Lower lobe of right lung (tissue), 2 donors: Measurements from ENCODE around the gene TRANK1. TPM values are rescaled to one million over a fixed set of nuclear protein-coding genes. Genes with fewer than 3 reads are reported as not detected.

Source experiments
- ATAC-seq, 2 donors: fragments of 200-7000 bp; cut with Tn5 transposase; one replicate each; pipeline ENCODE4 v1.9.1; 2020 to 2022; ENCODE audit warnings: mild to moderate bottlenecking in 2 of 2, moderate library complexity in 2 of 2
- DNase-seq: peaks from one replicate; pipeline ENCODE4 v3.0.0-alpha.2; 2020
- H3K27ac ChIP-seq: fragments of 200-600 bp; one replicate; pipeline ENCODE4 v1.8.0; 2022
- H3K27me3 ChIP-seq: fragments of 200-600 bp; one replicate; pipeline ENCODE4 v1.8.0; 2022; ENCODE audit warnings: low read depth
- H3K36me3 ChIP-seq: fragments of 200-600 bp; one replicate; pipeline ENCODE4 v1.8.0; 2022; ENCODE audit warnings: mild to moderate bottlenecking
- H3K4me1 ChIP-seq: fragments of 200-600 bp; one replicate; pipeline ENCODE4 v1.8.0; 2022
- H3K4me3 ChIP-seq: fragments of 200-600 bp; one replicate; pipeline ENCODE4 v1.8.0; 2022; ENCODE audit warnings: mild to moderate bottlenecking
- H3K9me3 ChIP-seq: fragments of 200-600 bp; one replicate; pipeline ENCODE4 v1.8.0; 2022
- CTCF ChIP-seq: fragments of 200-600 bp; IDR thresholded peaks from one replicate; pipeline ENCODE4 v1.8.0; 2022; ENCODE audit warnings: antibody characterized with exemption, mild to moderate bottlenecking
- intact Hi-C: fragments of 100-400 bp; cut with DNase I; formaldehyde crosslinking; loops from one replicate; pipeline ENCODE4 v1.11.0; 2022
- long read RNA-seq: library from polyadenylated mRNA; unstranded; transcript quantifications from one replicate; pipeline ENCODE4 v2.0.0, GENCODE V29; 2021
- total RNA-seq: library from RNA; stranded (reverse); fragmentation: NEBNext Ultra II Directional; extraction: Animal tissue kit (Norgen Biotek cat#: 25700); gene quantifications from one replicate; pipeline ENCODE4 v1.2.1, GENCODE V29; 2021
- donor health status: DM: no; HTN: yes; CAD: no; lungs with severe emphysema.

Gene TRANK1
- 36.9 TPM for total RNA-seq
- long read RNA-seq, full-length matches to known transcripts, result 1 of 37 reads
- long read RNA-seq, partial matches to known transcripts, result 22 of 37 reads
- long read RNA-seq, other reads (novel, unspliced or antisense), result 14 of 37 reads

- intact Hi-C loops, result no loop called here
- H3K4me1 ChIP-seq, result peaks cover 33% of the 10 kb centered on the region
- DNase-seq (peak; percentile 84), ATAC-seq (peak; percentile 82 to 88)
- TF ChIP-seq CTCF, result no peak
- peak within 1 kb of the TSS; percentile 87 for H3K4me3 ChIP-seq
- no peaks in the 10 kb centered on the region for H3K27me3 ChIP-seq
- H3K27ac ChIP-seq, result peak within 1 kb of the TSS; percentile 86
- peaks cover 11% of the 10 kb centered on the region for H3K9me3 ChIP-seq
- no peaks in the 10 kb centered on the region for H3K36me3 ChIP-seq
Observed at GRCh38 chr3:36944641-36945270, at the start of gene TRANK1. Gene TRANK1, minus strand, starts transcription at chr3:36945054. Its CDS starts 245 bp downstream, at chr3:36944809.

GRCh38 chr3:36993326-36994283, 48.8 kb upstream of the TRANK1 start, which contains the start of gene MLH1:
Gene MLH1, plus strand, starts transcription at chr3:36993518. Its CDS starts 30 bp downstream, at chr3:36993548.
- DNase-seq (peak; percentile 98), ATAC-seq (peak; percentile 96 to 97)
- peaks cover 45% of the 10 kb centered on the region for H3K4me1 ChIP-seq
- H3K27me3 ChIP-seq, result no peaks in the 10 kb centered on the region
- H3K4me3 ChIP-seq, result peak within 1 kb of the TSS; percentile 81
- no peaks in the 10 kb centered on the region for H3K9me3 ChIP-seq
- peaks cover 46% of the 10 kb centered on the region for H3K36me3 ChIP-seq
- intact Hi-C loops, result no loop called here
- H3K27ac ChIP-seq, result peak within 1 kb of the TSS; percentile 99
- no peak for TF ChIP-seq CTCF

GRCh38 chr3:36992806-36993325, 48.0 kb upstream of the TRANK1 start, which contains the start of gene EPM2AIP1:
Gene EPM2AIP1, minus strand, starts transcription at chr3:36993131. Its CDS starts 54 bp downstream, at chr3:36993077.
- peak within 1 kb of the TSS; percentile 99 for H3K27ac ChIP-seq
- H3K27me3 ChIP-seq, result no peaks in the 10 kb centered on the region
- intact Hi-C loops, result no loop called here
- TF ChIP-seq CTCF, result peak; percentile 39
- H3K4me1 ChIP-seq, result peaks cover 52% of the 10 kb centered on the region
- DNase-seq (peak; percentile 98), ATAC-seq (peak; percentile 96 to 98)
- H3K9me3 ChIP-seq, result no peaks in the 10 kb centered on the region
- H3K4me3 ChIP-seq, result peak within 1 kb of the TSS; percentile 81
- peaks cover 41% of the 10 kb centered on the region for H3K36me3 ChIP-seq

- no peak for TF ChIP-seq CTCF
- no peaks in the 10 kb centered on the region for H3K27me3 ChIP-seq
- peak overlapping the region; percentile 99 for H3K27ac ChIP-seq
- peak overlapping the region; percentile 81 for H3K4me3 ChIP-seq
- H3K36me3 ChIP-seq, result peaks cover 39% of the 10 kb centered on the region
- ATAC-seq (no peak), DNase-seq (no peak)
- no peaks in the 10 kb centered on the region for H3K9me3 ChIP-seq
- intact Hi-C loops, result no loop called here
- peaks cover 54% of the 10 kb centered on the region for H3K4me1 ChIP-seq
Observed at GRCh38 chr3:36991923-36992805, 47.3 kb upstream of the TRANK1 start.
